Measurements from ENCODE around the gene BMPR1B. TPM values are rescaled to one million over a fixed set of nuclear protein-coding genes. Genes with fewer than 3 reads are reported as not detected.
A peak's percentile ranks its signal among the peaks of the same experiment; 100 is the strongest.

Gene BMPR1B
- total RNA-seq, 2 experiments from 2014 or later, result not detected

GRCh38 chr4:95066050-95066449, 308.3 kb downstream of the BMPR1B start:
- no peak for DNase-seq
- H3K9me3 Mint-ChIP-seq, result no peaks in the 10 kb centered on the region
- no peak overlapping the region for H3K4me3 Mint-ChIP-seq
- no peaks in the 10 kb centered on the region for H3K27me3 Mint-ChIP-seq
- no peaks in the 10 kb centered on the region for H3K36me3 Mint-ChIP-seq
- peaks cover 6% of the 10 kb centered on the region for H3K4me1 Mint-ChIP-seq
- no peak overlapping the region for H3K27ac Mint-ChIP-seq

- Mint-ChIP-seq H3K27ac (no peak overlapping the region), H3K4me3 (no peak overlapping the region), H3K4me1 (peaks cover 6% of the 10 kb centered on the region), H3K27me3 (no peaks in the 10 kb centered on the region), H3K36me3 (no peaks in the 10 kb centered on the region), H3K9me3 (no peaks in the 10 kb centered on the region)
- no peak for DNase-seq
These were observed 310.6 kb downstream of the BMPR1B start for GRCh38 chr4:95068401-95068800.

GRCh38 chr4:95068818-95069478, 311.2 kb downstream of the BMPR1B start:
- no peak for DNase-seq
- Mint-ChIP-seq H3K27ac (peak overlapping the region; percentile 12), H3K27me3 (no peaks in the 10 kb centered on the region), H3K4me1 (peaks cover 6% of the 10 kb centered on the region), H3K9me3 (no peaks in the 10 kb centered on the region), H3K4me3 (no peak overlapping the region), H3K36me3 (no peaks in the 10 kb centered on the region)

GRCh38 chr4:95071851-95072250, 314.1 kb downstream of the BMPR1B start:
- no peak for DNase-seq
- H3K4me1 Mint-ChIP-seq, result peaks cover 6% of the 10 kb centered on the region
- H3K36me3 Mint-ChIP-seq, result no peaks in the 10 kb centered on the region
- H3K9me3 Mint-ChIP-seq, result no peaks in the 10 kb centered on the region
- H3K4me3 Mint-ChIP-seq, result no peak overlapping the region
- H3K27me3 Mint-ChIP-seq, result no peaks in the 10 kb centered on the region
- no peak overlapping the region for H3K27ac Mint-ChIP-seq

GRCh38 chr4:95073646-95074045, 315.9 kb downstream of the BMPR1B start:
- Mint-ChIP-seq H3K27ac (no peak overlapping the region), H3K4me3 (no peak overlapping the region), H3K4me1 (peaks cover 6% of the 10 kb centered on the region), H3K27me3 (no peaks in the 10 kb centered on the region), H3K36me3 (no peaks in the 10 kb centered on the region), H3K9me3 (no peaks in the 10 kb centered on the region)
- DNase-seq, result no peak

- DNase-seq, result no peak
- no peaks in the 10 kb centered on the region for H3K9me3 Mint-ChIP-seq
- no peak overlapping the region for H3K27ac Mint-ChIP-seq
- H3K4me3 Mint-ChIP-seq, result no peak overlapping the region
- no peaks in the 10 kb centered on the region for H3K4me1 Mint-ChIP-seq
- H3K27me3 Mint-ChIP-seq, result no peaks in the 10 kb centered on the region
- no peaks in the 10 kb centered on the region for H3K36me3 Mint-ChIP-seq
These were observed 320.1 kb downstream of the BMPR1B start for GRCh38 chr4:95077864-95078263.

GRCh38 chr4:95080969-95081368, 323.2 kb downstream of the BMPR1B start:
- Mint-ChIP-seq H3K9me3 (no peaks in the 10 kb centered on the region), H3K4me3 (no peak overlapping the region), H3K27me3 (no peaks in the 10 kb centered on the region), H3K4me1 (peaks cover 11% of the 10 kb centered on the region), H3K27ac (no peak overlapping the region), H3K36me3 (no peaks in the 10 kb centered on the region)
- no peak for DNase-seq

GRCh38 chr4:95084584-95084983, 326.8 kb downstream of the BMPR1B start:
- no peak overlapping the region for H3K4me3 Mint-ChIP-seq
- no peaks in the 10 kb centered on the region for H3K36me3 Mint-ChIP-seq
- H3K27ac Mint-ChIP-seq, result no peak overlapping the region
- H3K27me3 Mint-ChIP-seq, result no peaks in the 10 kb centered on the region
- DNase-seq, result no peak
- no peaks in the 10 kb centered on the region for H3K9me3 Mint-ChIP-seq
- peaks cover 11% of the 10 kb centered on the region for H3K4me1 Mint-ChIP-seq

GRCh38 chr4:95085124-95085833, 327.5 kb downstream of the BMPR1B start:
- no peaks in the 10 kb centered on the region for H3K36me3 Mint-ChIP-seq
- peaks cover 11% of the 10 kb centered on the region for H3K4me1 Mint-ChIP-seq
- H3K27me3 Mint-ChIP-seq, result no peaks in the 10 kb centered on the region
- H3K4me3 Mint-ChIP-seq, result no peak overlapping the region
- no peaks in the 10 kb centered on the region for H3K9me3 Mint-ChIP-seq
- no peak for DNase-seq
- no peak overlapping the region for H3K27ac Mint-ChIP-seq

- DNase-seq, result no peak
- Mint-ChIP-seq H3K4me3 (no peak overlapping the region), H3K4me1 (peaks cover 15% of the 10 kb centered on the region), H3K27me3 (no peaks in the 10 kb centered on the region), H3K36me3 (no peaks in the 10 kb centered on the region), H3K27ac (no peak overlapping the region), H3K9me3 (no peaks in the 10 kb centered on the region)
These were observed 328.8 kb downstream of the BMPR1B start for GRCh38 chr4:95086551-95086950.

GRCh38 chr4:95087657-95088455, 330.1 kb downstream of the BMPR1B start:
- Mint-ChIP-seq H3K27me3 (no peaks in the 10 kb centered on the region), H3K4me3 (no peak overlapping the region), H3K9me3 (no peaks in the 10 kb centered on the region), H3K36me3 (no peaks in the 10 kb centered on the region), H3K4me1 (peaks cover 18% of the 10 kb centered on the region), H3K27ac (no peak overlapping the region)
- no peak for DNase-seq

- no peak overlapping the region for H3K27ac Mint-ChIP-seq
- peaks cover 5% of the 10 kb centered on the region for H3K27me3 Mint-ChIP-seq
- H3K4me1 Mint-ChIP-seq, result peaks cover 7% of the 10 kb centered on the region
- H3K4me3 Mint-ChIP-seq, result no peak overlapping the region
- no peaks in the 10 kb centered on the region for H3K36me3 Mint-ChIP-seq
- DNase-seq, result no peak
- no peaks in the 10 kb centered on the region for H3K9me3 Mint-ChIP-seq
These were observed 333.5 kb downstream of the BMPR1B start for GRCh38 chr4:95091272-95091671.

- peaks cover 7% of the 10 kb centered on the region for H3K4me1 Mint-ChIP-seq
- H3K36me3 Mint-ChIP-seq, result no peaks in the 10 kb centered on the region
- H3K27me3 Mint-ChIP-seq, result peaks cover 5% of the 10 kb centered on the region
- no peak for DNase-seq
- H3K4me3 Mint-ChIP-seq, result no peak overlapping the region
- H3K9me3 Mint-ChIP-seq, result no peaks in the 10 kb centered on the region
- H3K27ac Mint-ChIP-seq, result no peak overlapping the region
These were observed 335.0 kb downstream of the BMPR1B start for GRCh38 chr4:95092766-95093165.

- Mint-ChIP-seq H3K4me1 (peaks cover 7% of the 10 kb centered on the region), H3K36me3 (no peaks in the 10 kb centered on the region), H3K27ac (no peak overlapping the region), H3K4me3 (no peak overlapping the region), H3K27me3 (peaks cover 5% of the 10 kb centered on the region), H3K9me3 (no peaks in the 10 kb centered on the region)
- no peak for DNase-seq
These were observed 335.7 kb downstream of the BMPR1B start for GRCh38 chr4:95093460-95093859.
